HG02763 (cell line): ENCODE data around the gene CDH12.
"Not testable (repeated sequence)": the region's sequence is repeated elsewhere in the genome, so short reads cannot be mapped to it uniquely, and the experiment has no call there.

Source experiments
- ATAC-seq: cut with Tn5 transposase; IDR thresholded peaks from one replicate; pipeline ENCODE4 v1.9.1; 2021; ENCODE audit warnings: mild to moderate bottlenecking, moderate library complexity; ENCODE audit not compliant: unreplicated experiment

The CDH12 gene

DNA sequence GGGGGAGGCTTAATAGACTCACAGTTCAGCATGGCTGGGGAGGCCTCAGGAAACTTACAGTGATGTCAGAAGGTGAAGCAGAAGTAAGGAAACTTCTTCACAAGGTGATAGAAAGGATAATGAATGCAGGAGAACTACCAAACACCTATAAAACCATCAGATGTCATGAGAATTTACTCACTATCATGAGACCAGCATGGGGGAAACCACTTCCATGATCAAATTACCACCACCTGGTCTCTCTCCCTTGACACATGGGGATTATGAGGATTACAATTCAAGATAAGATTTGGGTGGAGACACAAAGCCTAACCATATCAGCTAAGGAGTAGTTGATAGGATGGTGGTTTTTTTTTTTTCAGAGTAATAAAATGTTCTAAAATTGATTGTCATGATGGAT lies 201.8 kb downstream of the CDH12 start:
- ATAC-seq, result no peak

DNA sequence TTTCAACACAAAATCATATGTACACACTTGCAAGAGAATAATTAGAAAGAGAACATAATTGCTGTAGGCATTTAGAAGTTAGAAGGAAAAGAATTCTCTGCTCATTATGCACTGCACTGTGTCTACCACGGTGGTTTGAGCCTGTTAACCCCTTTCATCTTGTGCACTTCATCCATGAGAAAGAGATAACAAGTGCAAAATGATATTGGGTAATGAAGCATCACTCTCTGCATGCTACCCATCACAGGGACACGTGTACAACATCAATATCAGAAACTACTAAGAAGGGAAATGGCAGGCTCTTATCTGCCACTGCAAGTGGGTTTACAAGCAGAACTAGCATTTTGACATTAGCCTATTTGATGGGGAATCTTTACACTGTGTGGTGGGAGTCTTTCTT lies 202.6 kb downstream of the CDH12 start:
- ATAC-seq, result no peak

DNA sequence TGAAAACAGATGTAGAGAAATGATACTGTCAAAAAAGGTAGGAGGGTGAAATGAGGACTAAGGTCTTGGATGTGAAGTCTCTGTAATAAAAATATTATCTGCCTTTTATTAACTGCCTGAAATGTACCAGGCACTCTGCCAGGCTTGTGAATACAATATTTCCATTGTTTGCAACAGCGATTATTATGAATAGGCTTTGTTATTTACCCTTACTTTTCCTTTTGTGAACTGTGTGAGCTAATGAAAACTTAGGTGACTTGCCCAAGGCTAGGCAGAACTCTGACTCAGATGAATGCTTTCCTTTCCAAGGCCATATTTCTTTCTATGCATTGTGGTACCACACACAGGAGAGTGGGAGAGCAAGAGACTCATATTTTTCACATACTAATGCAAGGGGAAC lies 204.1 kb downstream of the CDH12 start:
- no peak for ATAC-seq

DNA sequence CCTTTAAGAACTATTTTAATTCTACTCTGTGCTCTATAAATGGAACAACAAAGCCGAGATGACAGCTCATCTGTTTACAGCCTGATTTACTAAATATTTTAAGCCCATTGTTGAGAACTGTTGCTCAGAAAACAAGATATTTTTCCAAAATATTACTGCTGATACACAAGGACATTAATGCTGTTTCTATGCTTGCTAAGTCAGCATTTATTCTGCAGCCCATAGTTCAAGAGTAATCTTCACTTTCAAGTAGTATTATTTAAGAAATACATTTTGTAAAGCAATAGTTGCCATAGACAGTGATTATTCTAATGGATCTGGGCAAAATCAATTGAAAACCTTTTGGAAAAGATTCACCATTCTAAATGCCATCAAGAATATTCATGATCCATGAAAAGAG lies 208.3 kb downstream of the CDH12 start:
- no peak for ATAC-seq

DNA sequence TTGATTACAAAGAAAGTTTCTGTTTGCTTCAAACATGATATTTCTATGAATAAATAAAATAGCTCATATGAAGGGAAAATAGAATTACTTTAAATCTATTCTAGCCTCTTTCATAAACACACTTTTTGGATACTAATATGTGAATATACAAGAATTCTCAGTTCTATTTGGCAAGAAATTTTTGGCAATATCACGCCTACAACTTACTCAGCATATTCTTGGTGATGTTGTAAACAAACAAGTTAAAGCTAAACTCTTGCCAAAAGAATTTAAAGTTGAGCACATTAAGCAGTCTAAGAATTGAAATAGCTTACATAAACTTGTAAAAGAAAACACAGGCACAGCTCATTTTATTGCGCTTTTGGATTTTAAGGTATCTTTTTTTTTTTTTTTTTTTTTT lies 209.8 kb downstream of the CDH12 start:
- ATAC-seq, result no peak

DNA sequence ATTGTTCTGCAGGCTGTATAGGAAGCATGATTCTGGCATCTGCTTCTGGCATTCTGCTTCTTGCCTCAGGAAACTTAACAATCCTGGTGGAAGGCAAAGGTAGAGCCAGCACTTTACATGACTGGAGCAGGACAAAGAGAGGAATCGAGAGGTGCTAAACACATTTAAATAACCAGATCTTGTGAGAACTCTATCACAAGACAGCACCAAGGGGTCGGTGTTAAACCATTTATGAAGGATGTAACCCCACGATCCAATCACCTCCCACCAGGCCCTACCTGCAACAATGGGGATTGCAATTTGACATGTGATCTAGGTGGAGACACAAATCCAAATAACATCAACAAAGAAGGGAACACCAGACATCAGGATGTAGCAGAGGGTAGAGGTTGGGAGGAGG lies 221.5 kb downstream of the CDH12 start:
- no peak for ATAC-seq

DNA sequence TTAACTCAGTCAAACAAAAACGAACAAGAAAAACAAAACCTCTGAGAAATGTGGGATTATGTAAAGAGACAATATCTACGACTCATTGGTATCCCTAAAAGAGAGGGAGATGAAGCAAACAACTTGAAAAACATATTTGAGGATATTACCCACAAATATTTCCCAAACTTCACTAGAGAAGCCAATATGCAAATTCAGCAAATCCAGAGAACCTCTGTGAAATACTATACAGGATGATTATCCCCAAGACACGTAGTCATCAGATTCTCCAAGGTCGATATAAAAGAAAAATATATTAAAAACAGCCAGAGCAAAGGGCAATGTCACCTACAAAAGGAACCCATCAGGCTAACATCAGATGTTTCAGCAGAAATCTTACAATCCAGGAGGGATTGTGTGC lies 226.1 kb downstream of the CDH12 start:
- ATAC-seq, result no peak

DNA sequence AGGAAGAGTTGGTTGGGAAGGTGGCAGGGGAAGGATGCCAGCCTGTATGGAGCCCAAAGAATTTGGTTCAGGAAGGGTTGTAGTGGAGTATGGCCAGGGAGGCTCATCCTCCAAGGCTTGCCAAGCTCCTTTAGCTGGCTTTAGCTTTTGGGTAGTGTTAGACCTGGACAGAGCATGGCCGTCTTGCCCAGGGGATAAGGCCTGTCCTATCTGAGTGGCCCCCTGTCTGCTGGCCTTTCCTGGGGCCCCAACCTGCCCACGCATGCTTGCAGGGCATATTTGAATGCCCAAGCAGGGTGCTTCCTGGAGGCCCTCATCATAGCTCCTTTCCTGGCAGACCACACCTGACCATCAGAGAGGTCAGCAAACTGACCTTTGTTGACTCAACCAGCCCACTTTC lies 227.7 kb downstream of the CDH12 start:
- no peak for ATAC-seq

DNA sequence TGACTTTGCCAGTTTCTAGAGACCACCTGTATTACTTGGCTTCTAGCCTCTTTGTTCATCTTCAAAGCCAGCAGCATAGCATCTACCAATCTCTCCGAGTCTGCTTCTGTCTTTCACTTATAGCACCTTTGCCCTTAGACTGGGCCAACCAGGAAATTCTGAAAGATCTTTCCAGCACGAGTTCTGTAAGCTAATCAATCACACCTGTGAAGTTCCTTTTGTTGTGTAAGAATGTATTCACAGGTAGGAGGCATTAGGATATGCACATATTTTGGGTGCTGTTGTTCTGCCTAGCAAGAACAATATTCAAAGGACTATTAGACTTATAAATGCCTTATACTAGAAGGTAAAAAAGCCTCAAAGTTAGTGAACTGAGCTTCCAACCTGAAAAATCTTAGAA lies 232.1 kb downstream of the CDH12 start:
- no peak for ATAC-seq

DNA sequence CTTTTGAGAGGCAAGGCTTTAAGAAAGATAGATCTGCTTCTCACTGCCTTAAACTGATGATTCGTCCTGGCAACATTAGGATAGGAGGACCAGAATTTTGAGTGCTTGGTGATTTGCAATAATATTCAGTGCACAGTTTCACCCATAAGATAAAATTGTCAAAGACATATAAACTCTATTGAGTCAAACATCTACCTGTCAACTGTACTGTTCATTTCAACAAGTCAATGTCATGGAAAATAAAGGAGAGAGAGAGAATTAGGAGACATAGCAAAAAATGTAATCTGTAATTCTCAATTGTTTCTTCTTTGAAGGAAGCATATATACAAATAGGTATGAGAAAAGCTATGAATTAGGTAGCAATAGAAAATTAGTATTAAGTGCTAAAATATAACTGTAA lies 237.2 kb downstream of the CDH12 start:
- no peak for ATAC-seq

DNA sequence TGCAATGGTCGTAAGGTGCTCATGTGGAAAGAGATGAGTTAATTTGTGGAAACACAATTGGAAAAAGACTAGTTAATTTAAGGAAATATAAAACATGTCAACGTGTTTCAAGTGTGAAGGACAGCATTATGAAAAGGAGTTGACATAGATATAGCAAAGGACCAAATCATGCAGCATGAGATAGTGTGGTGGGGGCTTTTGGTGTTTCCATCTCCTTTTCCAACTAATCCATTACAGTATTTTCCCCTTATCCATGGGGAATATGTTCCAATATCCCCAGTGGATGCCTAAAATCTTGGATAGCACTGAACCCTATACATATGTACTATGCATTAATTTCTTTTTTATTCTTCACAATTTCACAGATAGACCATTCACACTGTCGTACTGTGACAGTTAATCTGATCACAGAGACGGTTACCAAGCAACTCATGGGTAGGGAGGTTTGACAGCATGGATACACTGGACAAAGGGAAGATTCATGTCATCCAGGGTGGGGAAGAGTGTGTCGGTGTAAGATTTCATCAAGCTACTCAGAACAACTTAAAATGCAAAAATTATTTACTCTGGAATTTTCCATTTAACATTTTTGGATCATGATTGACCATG lies 238.6 kb downstream of the CDH12 start:
- no peak for ATAC-seq

DNA sequence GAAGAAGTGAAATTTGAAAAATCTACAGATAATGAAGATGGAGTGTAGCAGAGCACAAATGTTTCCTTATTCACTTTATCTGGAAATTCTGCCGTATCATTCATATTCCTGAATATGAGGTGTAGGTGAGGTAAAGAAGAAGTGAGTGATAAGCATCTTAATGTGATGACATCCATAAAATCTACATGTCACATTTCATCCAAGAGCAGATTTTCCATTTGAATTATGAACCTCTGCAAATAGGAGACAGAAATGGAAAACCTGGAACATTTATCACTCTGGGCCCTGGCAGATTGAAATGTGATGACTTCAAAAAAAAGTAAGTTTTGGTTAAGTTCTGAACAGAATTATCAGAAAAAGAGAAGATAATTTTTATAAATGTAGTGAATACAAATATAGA lies 240.2 kb downstream of the CDH12 start:
- ATAC-seq, result no peak

DNA sequence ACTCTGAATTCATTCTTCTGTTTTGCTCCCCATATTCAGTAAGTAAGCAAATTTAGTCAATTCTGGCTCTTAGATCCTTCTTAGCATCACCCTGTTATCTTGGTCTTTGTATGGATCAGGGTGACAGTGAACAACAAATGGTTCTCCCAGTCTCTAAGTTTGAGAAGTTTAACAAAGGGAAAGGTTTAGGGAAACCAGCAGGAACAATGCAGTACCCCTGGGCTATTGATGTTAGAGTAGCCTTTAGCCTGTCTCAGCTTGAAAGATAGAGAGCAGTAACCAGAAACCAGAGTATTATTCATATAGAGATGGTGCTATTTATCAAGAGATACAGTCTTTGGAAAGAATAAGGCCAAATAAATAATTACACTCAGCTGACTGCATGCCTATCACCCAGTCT lies 241.8 kb downstream of the CDH12 start:
- no peak for ATAC-seq

DNA sequence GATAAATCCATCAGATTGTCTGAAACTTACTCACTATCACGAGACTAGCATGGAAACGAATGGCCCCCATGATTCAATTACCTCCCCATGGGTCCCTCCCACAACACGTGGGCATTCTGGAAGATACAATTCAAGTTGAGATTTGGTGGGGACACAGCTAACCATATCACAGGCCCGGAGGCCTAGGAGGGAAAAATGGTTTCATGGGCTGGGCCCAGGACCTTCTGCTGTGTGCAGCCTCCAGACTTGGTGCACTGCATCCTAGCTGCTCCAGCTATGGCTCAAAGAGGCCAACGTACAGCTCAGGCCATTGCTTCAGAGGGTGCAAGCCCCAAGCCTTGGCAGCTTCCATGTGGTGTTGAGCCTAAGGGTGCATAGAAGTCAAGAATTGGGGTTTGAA lies 245.6 kb downstream of the CDH12 start:
- not testable (repeated sequence) for ATAC-seq

DNA sequence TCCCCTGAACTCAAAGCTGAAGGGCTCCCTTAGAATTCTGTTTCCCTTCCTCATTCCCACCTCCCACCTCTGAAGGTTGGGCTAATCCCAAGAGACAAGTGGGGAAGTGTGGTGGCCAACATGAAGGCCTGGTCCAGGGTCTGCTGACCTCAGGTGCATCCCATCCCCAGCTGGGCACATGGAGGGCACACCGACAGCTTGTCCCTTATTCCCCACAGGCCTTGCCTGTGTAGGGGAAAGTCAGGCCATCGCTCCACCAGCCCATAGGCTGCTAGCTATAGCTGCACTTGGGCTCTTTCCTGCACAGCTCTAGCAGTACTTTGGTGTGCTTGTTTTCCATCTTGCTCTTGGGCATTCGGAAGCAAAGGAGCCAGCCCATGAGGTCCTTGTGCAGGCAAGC lies 247.7 kb downstream of the CDH12 start:
- no peak for ATAC-seq

DNA sequence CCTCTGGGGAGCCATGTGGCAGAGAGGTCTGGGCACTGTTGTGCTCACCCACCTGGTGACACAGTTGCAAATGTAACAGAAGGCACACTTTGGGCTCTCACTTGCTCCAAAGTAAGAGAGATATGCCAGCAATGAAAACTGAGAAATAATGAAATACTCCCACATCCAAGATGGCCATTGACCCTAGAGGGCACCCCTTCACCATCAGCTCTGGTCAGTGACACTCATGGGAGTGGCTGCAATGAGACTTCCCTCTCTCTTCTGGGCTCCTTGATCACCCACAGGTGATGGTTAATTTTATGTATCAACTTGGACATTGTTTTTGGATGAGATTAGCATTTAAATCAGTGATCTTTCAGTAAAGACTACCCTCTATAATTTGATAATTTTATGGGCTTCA lies 248.4 kb downstream of the CDH12 start:
- no peak for ATAC-seq

DNA sequence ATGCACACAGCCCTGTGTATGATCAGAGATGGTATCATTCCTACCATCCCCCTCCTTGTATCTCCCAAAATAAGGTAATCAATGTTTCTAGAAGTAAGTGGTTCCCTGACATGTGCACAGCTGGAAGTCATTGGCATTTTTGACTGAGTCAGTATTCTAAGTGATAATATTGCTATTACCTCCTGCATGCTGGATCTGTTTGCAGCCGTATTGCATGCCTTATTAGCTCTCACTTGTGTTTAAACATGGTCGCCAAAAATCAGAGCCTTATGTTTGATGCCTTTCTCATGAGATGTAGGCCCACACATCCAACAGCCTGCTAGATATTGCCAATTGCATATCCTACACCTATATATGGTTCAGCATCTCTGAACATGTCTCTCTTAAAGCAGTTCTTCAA lies 254.3 kb downstream of the CDH12 start:
- no peak for ATAC-seq

DNA sequence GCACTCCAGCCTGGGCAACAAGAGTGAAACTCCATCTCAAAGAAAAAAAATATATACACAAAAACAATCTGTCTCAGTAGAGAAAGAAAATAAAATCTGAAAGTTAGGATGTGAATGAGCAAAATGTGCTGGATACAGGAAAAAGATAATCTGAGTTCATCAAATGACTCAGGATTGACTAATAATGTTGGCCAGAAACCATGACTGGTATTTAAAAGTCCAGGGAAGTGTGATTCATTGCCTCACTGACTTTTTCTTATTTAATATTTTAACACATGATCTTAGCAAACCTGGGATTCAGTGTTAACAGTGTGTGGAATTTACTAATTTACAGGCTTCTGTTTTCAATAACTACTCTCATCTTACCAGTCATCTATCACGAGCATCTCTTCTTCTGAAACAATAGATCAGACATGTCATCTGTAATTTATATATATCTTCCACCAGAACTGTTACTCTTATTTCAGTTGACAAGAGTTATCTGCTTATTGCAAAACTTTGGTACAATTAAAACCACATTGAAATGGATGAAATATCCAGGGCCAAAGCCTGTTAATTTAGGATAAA lies 256.7 kb downstream of the CDH12 start:
- no peak for ATAC-seq

DNA sequence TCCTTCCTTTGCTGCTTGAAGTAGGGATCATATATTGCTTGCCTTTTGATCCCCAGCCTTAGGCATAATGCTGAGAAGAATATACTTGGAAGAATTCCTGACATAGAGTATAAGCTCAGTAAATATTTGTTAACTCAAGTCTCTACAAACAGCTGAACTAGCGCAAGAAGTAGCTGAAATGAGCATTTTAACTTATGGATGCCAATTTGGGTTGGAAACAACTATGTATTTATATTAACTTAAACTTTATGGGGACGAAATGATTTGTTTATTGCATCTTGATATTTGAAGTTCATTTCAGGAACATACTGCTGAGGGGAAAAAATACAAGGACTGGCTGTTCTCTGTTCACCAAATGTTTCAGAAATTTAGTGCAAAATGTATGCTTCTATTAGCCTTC lies 258.7 kb downstream of the CDH12 start:
- ATAC-seq, result no peak

DNA sequence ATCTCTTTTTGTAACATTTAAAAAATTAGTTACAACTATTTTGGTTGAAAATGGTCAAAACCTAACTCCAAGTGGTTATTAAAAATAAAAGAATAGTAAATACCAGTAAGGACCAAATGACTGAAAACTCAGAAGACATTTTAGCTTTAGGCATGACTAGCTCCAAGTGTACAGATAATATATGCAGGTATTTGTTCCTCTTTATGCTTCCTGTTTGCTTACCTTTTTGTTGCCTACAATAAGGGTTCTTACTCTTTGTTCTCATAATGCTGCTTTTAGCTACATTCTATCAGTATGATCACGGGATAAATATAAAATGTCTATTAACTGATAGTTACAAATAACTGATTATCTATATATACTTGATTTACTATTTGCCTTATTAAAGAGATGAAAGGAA lies 259.6 kb downstream of the CDH12 start:
- ATAC-seq, result peak; percentile 92

DNA sequence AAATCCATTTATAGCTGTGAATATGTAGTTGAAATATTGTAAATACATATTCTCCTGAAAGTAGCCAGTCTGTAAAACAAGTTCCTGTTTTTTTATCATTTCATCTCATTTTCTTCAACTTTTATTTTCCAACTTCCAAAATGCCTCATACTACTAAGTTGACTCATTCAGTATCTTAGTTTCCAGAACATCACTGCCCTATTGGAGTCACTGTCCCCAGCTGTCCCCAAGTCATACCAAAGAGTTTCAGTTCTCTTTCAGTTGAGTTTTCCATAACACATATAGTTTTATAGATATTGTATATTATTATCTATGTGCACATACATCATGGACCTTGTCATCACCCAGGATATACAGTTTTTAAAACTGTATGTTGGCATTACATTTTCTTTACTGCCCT lies 261.7 kb downstream of the CDH12 start:
- ATAC-seq, result no peak

DNA sequence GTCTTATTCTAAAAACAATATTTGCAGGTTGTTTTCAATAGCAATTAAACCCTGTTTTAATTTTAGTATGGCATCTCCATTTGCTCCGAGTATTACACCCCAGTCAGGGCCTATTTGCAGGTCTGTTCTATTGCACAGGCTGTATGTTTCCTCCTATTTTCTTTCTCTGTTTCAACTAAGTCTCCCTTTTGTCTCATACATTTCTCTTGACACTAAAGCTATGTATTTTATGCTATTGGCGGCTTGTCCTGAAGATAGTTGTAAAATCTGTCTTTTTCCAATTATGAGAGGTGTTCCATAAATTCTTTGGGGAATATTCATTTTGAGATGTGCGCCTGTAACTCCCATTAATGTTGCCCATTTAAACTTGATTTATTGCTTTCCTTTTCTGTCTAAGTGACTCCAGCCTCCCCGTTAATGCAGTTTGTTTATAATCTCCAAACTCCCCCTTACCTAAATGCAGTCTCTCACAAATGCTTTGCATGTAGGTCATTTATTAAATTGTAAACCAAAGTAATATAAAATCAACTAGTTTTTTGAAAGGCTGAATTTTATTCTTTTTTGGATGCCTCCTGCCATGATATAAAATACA lies 262.4 kb downstream of the CDH12 start:
- ATAC-seq, result no peak

DNA sequence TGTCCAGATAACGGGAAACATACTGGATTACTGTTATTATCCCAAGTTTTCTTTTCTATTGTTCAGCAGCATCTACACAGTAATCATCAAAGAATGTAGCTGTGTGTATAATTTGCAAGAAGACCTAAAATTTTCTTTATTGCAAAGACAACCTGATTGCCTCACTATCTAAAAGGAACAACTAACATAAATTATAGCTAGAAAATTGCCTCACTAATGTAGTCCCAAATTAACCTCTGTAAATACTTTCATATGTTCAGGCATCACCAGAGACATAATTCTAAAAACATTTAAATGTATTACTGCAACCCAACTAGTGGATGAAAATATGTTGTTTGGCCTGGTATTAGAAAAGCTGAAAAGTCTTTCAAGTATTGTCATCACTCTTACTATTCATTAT lies 275.4 kb downstream of the CDH12 start:
- no peak for ATAC-seq
